Right lobe of liver (tissue), 6 donors: ENCODE data around the gene FAM180A. TPM values are rescaled to one million over a fixed set of nuclear protein-coding genes. Genes with fewer than 3 reads are reported as not detected.

Experiments used
- ATAC-seq, 4 donors: fragments of 200-7000 bp; cut with Tn5 transposase; one replicate each; pipeline ENCODE4 v1.9.1; 2020; ENCODE audit warnings: mild to moderate bottlenecking in 4 of 4, moderate library complexity in 4 of 4
- DNase-seq, 3 donors: peaks; one replicate each; pipeline ENCODE4 v3.0.0-alpha.2; 2020
- H3K27ac ChIP-seq, 3 donors: fragments of 200-600 bp; one replicate each; pipeline ENCODE4 v1.8.0; 2022
- H3K27me3 ChIP-seq, 2 donors: fragments of 200-600 bp; one replicate each; pipeline ENCODE4 v1.8.0; 2022
- H3K36me3 ChIP-seq, 4 donors: fragments of 200-600 bp; sonication (generic) in 1 of 4; one replicate each; pipeline versions ENCODE4 v1.5.1 to v1.8.0; 2017 to 2022; ENCODE audit warnings: control low read depth in 1 of 4
- H3K4me1 ChIP-seq, 4 donors: fragments of 200-600 bp; sonication (generic) in 1 of 4; one replicate each; pipeline versions ENCODE4 v1.5.1 to v1.8.0; 2017 to 2022; ENCODE audit warnings: control low read depth in 1 of 4
- H3K4me3 ChIP-seq, 3 donors: fragments of 200-600 bp; one replicate each; pipeline ENCODE4 v1.8.0; 2022
- H3K9me3 ChIP-seq, 4 donors: fragments of 200-600 bp; sonication (generic) in 1 of 4; one replicate each; pipeline versions ENCODE4 v1.5.1 to v1.8.0; 2017 to 2022; ENCODE audit warnings: control low read depth in 1 of 4
- CTCF ChIP-seq, 4 donors: fragments of 200-600 bp in 3 of 4; fragments of 450-650 bp in 1 of 4; IDR thresholded peaks; one replicate each; pipeline versions ENCODE4 v1.5.1 to v1.8.0; 2016 to 2022; ENCODE audit warnings: antibody characterized with exemption in 4 of 4, mild to moderate bottlenecking in 2 of 4
- POLR2A ChIP-seq: fragments of 450-650 bp; IDR thresholded peaks from one replicate; pipeline ENCODE4 v1.6.1; 2017; ENCODE audit warnings: antibody characterized with exemption, mild to moderate bottlenecking
- WGBS: methylation state at CpG from one replicate; pipeline ENCODE4 v1.1.6; 2018; ENCODE audit warnings: low coverage, low lambda C conversion rate; ENCODE audit not compliant: insufficient coverage; ENCODE audit errors: missing lambda C conversion rate; 5-methylcytosine and 5-hydroxymethylcytosine counted together
- intact Hi-C, 2 donors: fragments of 100-400 bp; cut with DNase I; formaldehyde crosslinking; loops; one replicate each; pipeline versions ENCODE4 v1.11.2 to v1.14.1; 2022
- total RNA-seq, 6 experiments: library from RNA; depleted of rRNA in 2 of 6; stranded (reverse); fragments of >200 nt in 2 of 6; fragmentation: NEBNext Ultra II Directional in 3 of 6; extraction: Animal tissue kit (Norgen Biotek cat#: 25700) in 3 of 6; gene quantifications; one replicate each; pipeline versions ENCODE4 v1.1.0 to v1.2.4, GENCODE V29; 2016 to 2023
- donor health status: DM: no; HTN: yes; CAD: no.
- donor health status: DM: no; HTN: no; CAD: no.
- donor health status: DM: no; HTN: no; CAD: no.
- donor health status: DM: no; HTN: yes; CAD: no.
- donor health status: DM: no; HTN: yes; CAD: no.

The FAM180A gene
- total RNA-seq, 6 experiments from 2014 or later = 2.8 to 14.9 (median 6.4) TPM

- TF ChIP-seq POLR2A = no peak
- no peak for TF ChIP-seq CTCF (IDR thresholded peaks at IDR 0.05)
- H3K36me3 ChIP-seq = no peaks in the 10 kb centered on the region
- H3K4me3 ChIP-seq = no peak overlapping the region
- no peaks in the 10 kb centered on the region for H3K27me3 ChIP-seq
- H3K27ac ChIP-seq = no peak overlapping the region
- no peaks in the 10 kb centered on the region for H3K9me3 ChIP-seq
- H3K4me1 ChIP-seq = no peaks in the 10 kb centered on the region
- no peak for DNase-seq
- intact Hi-C loops = no loop called here
- ATAC-seq = no peak
- 83% methylated on average over 3 of the region's 4 CpGs for WGBS
Measured at GRCh38 chr7:135713836-135714470, 34.7 kb downstream of the FAM180A start.

GRCh38 chr7:135712796-135713195 is 35.8 kb downstream of the FAM180A start:
- TF ChIP-seq POLR2A = no peak
- no peak for TF ChIP-seq CTCF (IDR thresholded peaks at IDR 0.05)
- ATAC-seq (peak; percentile 36 to 54 (median 46)), DNase-seq (no peak)
- Histone ChIP-seq H3K27ac (no peak overlapping the region), H3K4me1 (no peaks in the 10 kb centered on the region), H3K4me3 (no peak overlapping the region), H3K27me3 (no peaks in the 10 kb centered on the region), H3K36me3 (no peaks in the 10 kb centered on the region), H3K9me3 (no peaks in the 10 kb centered on the region)
- 54% methylated on average over 7 of the region's 7 CpGs for WGBS
- intact Hi-C loops = no loop called here

GRCh38 chr7:135712182-135712782 is 36.3 kb downstream of the FAM180A start:
- no peak overlapping the region for H3K4me3 ChIP-seq
- no peaks in the 10 kb centered on the region for H3K4me1 ChIP-seq
- H3K27ac ChIP-seq = no peak overlapping the region
- no peaks in the 10 kb centered on the region for H3K9me3 ChIP-seq
- DNase-seq (no peak), ATAC-seq (peak in 3 of 4 donors; percentile 31 to 42 (median 36))
- TF ChIP-seq POLR2A = no peak
- TF ChIP-seq CTCF (IDR thresholded peaks at IDR 0.05) = no peak
- H3K27me3 ChIP-seq = no peaks in the 10 kb centered on the region
- intact Hi-C loops = no loop called here
- H3K36me3 ChIP-seq = no peaks in the 10 kb centered on the region
- 74% methylated on average over 4 of the region's 4 CpGs for WGBS

GRCh38 chr7:135711139-135711469 is 37.5 kb downstream of the FAM180A start:
- H3K36me3 ChIP-seq = no peaks in the 10 kb centered on the region
- no peak for ATAC-seq
- H3K4me3 ChIP-seq = no peak overlapping the region
- no peak overlapping the region for H3K27ac ChIP-seq
- H3K27me3 ChIP-seq = no peaks in the 10 kb centered on the region
- intact Hi-C loops = no loop called here
- no peak for DNase-seq
- TF ChIP-seq CTCF (IDR thresholded peaks at IDR 0.05) (no peak), POLR2A (no peak)
- H3K4me1 ChIP-seq = no peaks in the 10 kb centered on the region
- H3K9me3 ChIP-seq = no peaks in the 10 kb centered on the region
- 27% methylated on average over 5 of the region's 8 CpGs for WGBS
